SJCRH30 (cell line): ENCODE measurements around the gene LKAAEAR1. TPM values are rescaled to one million over a fixed set of nuclear protein-coding genes. Genes with fewer than 3 reads are reported as not detected.

ENCODE experiments used
- total RNA-seq: library from RNA; depleted of rRNA; stranded (reverse); fragments of >200 nt; shearing (Covaris generic); gene quantifications from 2 replicates; pipeline ENCODE4 v1.2.3, GENCODE V29; 2014; rRNA removed

Gene LKAAEAR1
- total RNA-seq, 1 experiment from 2014 or later, result not detected

Other genes with a start within 250 kb of the LKAAEAR1 start
- not detected in 2 replicates for gene ABHD16B, start 222.9 kb downstream of the LKAAEAR1 start, total RNA-seq
- 96.4 and 105 TPM in 2 replicates for gene TPD52L2, start 219.1 kb downstream of the LKAAEAR1 start, total RNA-seq
- gene DNAJC5, start 189.3 kb downstream of the LKAAEAR1 start, total RNA-seq, result 79.6 and 81.1 TPM in 2 replicates
- 27.1 and 35.0 TPM in 2 replicates for gene UCKL1, start 128.0 kb downstream of the LKAAEAR1 start, total RNA-seq
- 19.1 and 19.6 TPM in 2 replicates for gene ZNF512B, start 114.5 kb downstream of the LKAAEAR1 start, total RNA-seq
- 0.08 TPM in 1 of 2 replicates, not detected in the other for gene SAMD10, start 104.8 kb downstream of the LKAAEAR1 start, total RNA-seq
- gene PRPF6, start 103.3 kb downstream of the LKAAEAR1 start, total RNA-seq, result 70.1 and 71.9 TPM in 2 replicates
- 2.0 and 3.0 TPM in 2 replicates for gene C20orf204, start 48.2 kb downstream of the LKAAEAR1 start, total RNA-seq
- 0.13 and 0.14 TPM in 2 replicates for gene SOX18, start 34.8 kb downstream of the LKAAEAR1 start, total RNA-seq
- gene TCEA2, start 21.2 kb downstream of the LKAAEAR1 start, total RNA-seq, result 12.6 and 16.9 TPM in 2 replicates
- gene RGS19, start 4.9 kb downstream of the LKAAEAR1 start, total RNA-seq, result 17.2 and 18.8 TPM in 2 replicates
- gene OPRL1, start 4.3 kb downstream of the LKAAEAR1 start, total RNA-seq, result 0.28 and 0.43 TPM in 2 replicates
- not detected in 2 replicates for gene NPBWR2, start 23.2 kb upstream of the LKAAEAR1 start, total RNA-seq
- 0.10 TPM in 1 of 2 replicates, not detected in the other for gene MYT1, start 80.1 kb upstream of the LKAAEAR1 start, total RNA-seq
- gene PCMTD2, start 171.3 kb upstream of the LKAAEAR1 start, total RNA-seq, result 24.2 and 31.0 TPM in 2 replicates